22Rv1 (cell line): ENCODE measurements around the gene CAMK2N2.
A peak's percentile ranks its signal among the peaks of the same experiment; 100 is the strongest.

Experiments used
- ZFX ChIP-seq: fragments of 450-650 bp; IDR thresholded peaks from 2 replicates; pipeline ENCODE4 v1.6.1; 2017; ENCODE audit warnings: antibody characterized with exemption, borderline replicate concordance
- TF ChIP-seq, protein P1 (sequence below): fragments of 450-650 bp; IDR thresholded peaks from 2 replicates; pipeline ENCODE4 v1.5.1; 2017; ENCODE audit warnings: mild to moderate bottlenecking

DNA sequence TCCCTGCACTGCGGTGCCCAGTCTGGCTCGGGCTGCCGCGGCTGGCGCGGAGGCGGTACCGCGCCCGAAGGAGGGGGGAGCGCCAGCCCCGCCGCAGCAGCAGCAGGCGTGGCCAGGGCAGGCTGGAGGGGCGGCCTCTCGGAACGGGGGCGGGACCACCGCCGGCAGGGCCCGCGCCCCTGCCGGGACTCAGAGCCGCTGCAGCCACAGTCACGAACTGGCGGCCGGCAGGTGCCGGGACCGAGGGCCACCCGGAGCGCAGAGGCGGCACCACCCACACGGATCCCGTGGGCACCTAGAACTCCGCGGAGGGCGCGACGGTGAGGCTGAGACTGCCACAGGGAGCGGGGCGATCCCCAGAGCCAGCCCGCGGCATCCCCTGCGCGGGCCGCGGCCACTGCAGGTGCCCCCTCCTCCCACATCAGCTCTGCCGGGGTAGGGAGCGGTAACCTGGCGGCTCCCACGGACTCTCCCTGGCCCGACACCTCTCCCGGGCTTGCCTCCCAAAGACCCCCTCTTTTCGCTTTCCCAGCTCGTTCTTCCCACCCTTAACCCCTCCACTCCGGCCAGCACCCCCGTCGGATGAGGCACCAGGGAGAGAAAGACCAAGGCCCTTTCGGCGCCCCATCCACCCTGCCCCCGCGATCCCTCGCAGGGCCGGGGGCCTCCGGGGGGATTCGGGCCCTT, 31.8 kb downstream of the CAMK2N2 start, which contains the start of gene VWA5B2:
- TF ChIP-seq, protein P1, sequence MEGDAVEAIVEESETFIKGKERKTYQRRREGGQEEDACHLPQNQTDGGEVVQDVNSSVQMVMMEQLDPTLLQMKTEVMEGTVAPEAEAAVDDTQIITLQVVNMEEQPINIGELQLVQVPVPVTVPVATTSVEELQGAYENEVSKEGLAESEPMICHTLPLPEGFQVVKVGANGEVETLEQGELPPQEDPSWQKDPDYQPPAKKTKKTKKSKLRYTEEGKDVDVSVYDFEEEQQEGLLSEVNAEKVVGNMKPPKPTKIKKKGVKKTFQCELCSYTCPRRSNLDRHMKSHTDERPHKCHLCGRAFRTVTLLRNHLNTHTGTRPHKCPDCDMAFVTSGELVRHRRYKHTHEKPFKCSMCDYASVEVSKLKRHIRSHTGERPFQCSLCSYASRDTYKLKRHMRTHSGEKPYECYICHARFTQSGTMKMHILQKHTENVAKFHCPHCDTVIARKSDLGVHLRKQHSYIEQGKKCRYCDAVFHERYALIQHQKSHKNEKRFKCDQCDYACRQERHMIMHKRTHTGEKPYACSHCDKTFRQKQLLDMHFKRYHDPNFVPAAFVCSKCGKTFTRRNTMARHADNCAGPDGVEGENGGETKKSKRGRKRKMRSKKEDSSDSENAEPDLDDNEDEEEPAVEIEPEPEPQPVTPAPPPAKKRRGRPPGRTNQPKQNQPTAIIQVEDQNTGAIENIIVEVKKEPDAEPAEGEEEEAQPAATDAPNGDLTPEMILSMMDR: peak; percentile 32
- TF ChIP-seq ZFX: no peak
